NOMO-1 treated with dmso at 0.1 percent for 144 hours (cell line): ENCODE results near the gene NACC1.

Source experiments
- DNase-seq: peaks from one replicate; lab custom pipeline; 2025; ENCODE audit not compliant: unreplicated experiment; lab: John Stamatoyannopoulos, UW

NACC1 gene

DNA sequence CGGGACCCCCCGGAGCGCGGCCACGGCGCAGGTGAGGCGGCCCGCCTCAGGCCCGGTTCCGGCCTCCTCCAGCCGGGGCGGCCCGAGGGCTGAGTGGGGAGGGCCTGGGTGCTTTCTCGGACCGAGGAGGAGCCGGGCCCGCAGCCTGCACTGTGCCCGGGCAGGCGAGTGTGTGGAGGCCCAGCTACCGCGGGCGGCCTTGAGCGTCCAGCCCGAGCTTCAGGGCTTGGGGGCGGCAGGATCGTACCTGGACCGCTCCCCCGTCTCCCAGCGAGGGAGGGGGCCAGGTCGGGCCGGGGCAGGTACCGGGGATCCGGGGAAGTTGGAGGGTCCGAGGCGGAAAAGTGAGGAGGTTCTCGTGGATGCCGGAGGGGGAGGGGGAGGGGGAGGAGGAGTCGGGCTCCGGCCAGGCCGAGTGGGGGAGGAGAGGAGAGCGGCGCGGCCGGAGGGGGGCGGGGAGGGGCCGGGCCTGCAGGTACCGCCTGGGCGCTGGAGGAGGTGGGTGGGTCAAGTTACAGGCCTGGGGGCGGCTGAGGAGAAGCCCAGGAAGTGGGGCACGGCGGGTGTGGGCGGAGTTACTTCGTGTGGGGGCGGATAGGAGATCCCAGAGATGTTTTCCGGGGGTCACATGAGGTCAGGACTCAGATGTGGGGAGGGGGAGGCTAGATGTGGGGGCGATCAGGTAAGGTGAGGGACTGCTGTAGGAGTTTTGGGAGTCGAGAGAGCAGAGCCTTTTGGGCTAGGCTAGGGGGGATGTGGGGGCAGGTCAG lies 545 bp downstream of the NACC1 start:
- no peak for DNase-seq

DNA sequence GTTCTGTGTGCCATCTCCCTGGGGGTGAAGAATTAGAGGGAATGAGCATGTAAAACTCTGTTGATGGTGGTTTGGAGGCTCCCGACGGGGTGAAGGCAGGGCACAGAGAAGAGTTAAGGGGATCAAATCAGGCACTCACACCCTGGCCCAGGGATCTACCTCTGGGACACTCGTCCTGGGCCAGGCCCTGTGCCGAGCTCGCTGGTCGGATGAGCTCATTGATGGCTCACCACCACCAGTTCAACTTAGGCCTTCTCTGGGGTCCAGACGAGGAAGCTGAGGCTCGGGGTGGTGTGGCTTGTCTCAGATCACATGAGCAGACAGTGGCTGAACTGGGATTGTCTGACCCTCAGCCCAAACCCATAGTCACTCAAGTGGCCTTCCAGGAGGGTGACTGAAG lies 1.6 kb downstream of the NACC1 start:
- no peak for DNase-seq

DNA sequence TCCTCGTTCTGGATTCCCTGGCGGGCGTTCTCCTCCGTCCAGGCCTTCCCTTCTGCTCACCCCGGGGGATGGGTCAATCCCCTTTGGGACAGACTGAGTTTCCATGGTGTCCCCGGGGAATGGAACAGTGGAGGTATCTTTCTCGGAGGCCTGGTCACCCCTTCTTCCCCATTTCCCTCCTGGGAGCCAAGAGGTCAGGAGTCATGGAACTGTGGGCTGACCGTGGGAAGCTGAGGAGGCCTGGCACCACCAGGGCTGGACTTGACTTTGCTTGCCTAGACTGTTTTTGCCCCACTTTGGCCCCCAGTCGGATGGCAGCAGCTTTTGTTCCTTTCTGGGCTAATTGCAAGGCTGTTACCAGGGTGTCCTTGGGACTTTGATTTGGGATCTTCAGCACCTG lies 2.0 kb downstream of the NACC1 start:
- DNase-seq: no peak

DNA sequence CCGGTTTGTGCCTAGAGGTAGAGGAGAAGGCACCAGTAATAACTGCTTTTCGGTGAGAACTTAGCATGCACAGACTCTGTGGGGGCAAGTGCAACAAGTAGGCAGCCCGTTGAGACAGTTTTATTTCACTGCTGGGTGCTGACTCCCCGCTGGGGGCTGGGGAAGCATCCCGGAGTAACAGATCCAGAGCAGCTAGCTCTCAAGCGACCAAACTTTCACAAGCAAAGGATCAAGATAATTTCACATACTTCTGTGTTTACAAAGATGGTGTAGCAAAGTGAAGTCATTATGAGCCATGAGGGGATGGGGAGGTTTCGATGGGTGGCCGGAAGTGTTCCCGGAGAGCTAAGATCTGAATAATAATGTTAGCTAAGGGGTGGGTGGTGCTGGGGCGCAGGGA lies 2.8 kb downstream of the NACC1 start:
- no peak for DNase-seq

- no peak for DNase-seq
Observed at GRCh38 chr19:13121551-13122274, 3.6 kb downstream of the NACC1 start.

DNA sequence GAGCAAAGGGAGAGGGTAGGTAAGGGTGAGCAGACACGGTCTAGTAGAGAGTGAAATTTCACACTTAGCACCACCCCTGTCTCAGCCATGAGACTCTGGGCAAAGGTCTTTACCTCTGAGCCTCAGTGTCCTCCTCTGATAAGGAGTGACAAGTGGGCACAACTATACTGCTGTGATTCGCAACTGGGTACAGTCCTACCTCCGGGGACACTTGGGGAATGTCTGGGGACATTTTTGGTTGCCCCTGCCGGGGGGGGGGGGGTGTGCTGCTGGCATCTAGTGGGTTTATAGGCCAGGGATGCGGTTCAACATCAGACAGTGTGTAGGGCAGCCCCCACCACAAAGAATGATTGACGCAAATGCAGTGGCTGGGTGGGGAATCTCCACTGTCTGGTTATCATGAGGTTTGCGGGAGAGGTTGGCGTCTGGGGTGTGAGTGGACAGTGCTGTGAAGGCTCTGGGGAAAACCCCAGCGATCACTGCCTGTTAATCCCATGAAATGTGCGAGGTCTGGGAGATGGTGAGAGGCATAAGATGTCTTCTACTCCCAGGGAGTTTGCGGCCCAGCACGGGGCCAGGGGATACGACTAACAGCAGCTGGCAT lies 4.3 kb downstream of the NACC1 start:
- DNase-seq: no peak

GRCh38 chr19:13122980-13123957 lies 5.2 kb downstream of the NACC1 start:
- no peak for DNase-seq

GRCh38 chr19:13127051-13127450 lies 9.0 kb downstream of the NACC1 start:
- DNase-seq: no peak

- DNase-seq: no peak
Observed at GRCh38 chr19:13127811-13128575, 9.9 kb downstream of the NACC1 start.

DNA sequence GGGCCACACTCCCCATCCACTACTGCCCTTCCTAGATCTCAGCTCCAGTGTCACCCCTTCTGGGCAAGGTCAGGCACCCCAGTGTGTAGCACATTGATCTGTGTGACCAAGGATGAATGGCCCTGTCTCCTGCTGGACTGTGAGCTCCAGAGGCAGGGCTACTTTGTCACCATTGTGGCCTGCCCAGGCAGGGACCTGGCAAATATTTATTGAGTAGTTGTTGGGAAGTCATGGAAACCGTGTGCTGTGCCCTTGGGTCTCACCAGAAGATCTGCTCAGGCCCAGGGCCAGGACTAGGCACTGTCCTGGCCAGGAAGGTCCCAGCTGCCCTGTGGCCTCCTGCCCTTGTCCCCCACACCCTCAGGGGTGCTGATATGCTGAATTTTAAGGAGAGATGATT lies 10.5 kb downstream of the NACC1 start:
- DNase-seq: no peak

- no peak for DNase-seq
Observed at GRCh38 chr19:13129384-13129783, 11.3 kb downstream of the NACC1 start.

DNA sequence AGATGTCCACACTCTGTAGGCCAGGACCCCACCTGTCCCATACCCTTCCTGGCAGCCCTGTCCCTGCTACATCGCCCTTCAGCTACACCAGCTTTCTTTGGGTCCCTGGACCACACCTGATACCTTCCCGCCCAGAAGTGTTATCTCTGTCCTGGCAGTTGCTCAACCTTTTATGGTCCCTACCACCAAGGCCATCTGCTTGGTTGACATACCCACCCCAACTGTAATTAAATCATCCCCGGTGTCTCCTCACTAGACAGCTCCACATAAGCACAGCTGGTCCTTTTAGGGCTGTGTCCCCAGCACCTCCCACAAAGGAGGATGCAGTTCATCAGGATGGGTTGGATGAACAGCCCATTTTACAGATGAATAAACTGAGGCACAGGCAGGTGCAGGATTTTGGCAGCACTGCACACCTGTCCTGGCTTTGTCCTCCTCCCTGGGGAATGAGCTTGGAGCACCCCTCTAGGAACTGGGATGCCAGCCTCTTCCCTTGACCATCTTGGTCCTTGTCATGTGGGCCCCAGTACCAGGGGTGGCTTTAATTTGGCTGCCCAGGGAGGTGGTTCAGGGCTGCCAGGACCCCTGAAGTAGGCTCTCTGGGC lies 12.9 kb downstream of the NACC1 start:
- DNase-seq: no peak

- no peak for DNase-seq
Observed at GRCh38 chr19:13132471-13133180, 14.6 kb downstream of the NACC1 start.

GRCh38 chr19:13133241-13133870 lies 15.3 kb downstream of the NACC1 start:
- no peak for DNase-seq

DNA sequence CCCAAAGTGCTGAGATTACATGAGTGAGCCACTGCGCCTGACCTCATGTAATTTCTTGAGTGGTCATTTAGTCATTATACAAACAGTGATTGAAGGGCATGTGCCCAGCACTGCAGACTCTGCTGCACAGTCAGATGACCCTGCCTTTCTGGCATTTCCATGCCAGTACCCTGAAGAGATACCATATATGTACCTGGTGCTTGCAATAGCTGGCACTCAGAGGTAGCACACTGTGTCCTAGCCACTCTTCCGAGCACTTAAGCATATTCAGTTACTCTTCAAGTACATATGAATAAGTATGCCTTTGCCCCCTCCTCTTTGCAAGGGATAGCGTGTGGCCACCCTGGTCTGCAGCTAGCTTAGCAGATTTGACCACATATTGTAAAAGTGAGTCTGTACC lies 16.6 kb downstream of the NACC1 start:
- DNase-seq: no peak

DNA sequence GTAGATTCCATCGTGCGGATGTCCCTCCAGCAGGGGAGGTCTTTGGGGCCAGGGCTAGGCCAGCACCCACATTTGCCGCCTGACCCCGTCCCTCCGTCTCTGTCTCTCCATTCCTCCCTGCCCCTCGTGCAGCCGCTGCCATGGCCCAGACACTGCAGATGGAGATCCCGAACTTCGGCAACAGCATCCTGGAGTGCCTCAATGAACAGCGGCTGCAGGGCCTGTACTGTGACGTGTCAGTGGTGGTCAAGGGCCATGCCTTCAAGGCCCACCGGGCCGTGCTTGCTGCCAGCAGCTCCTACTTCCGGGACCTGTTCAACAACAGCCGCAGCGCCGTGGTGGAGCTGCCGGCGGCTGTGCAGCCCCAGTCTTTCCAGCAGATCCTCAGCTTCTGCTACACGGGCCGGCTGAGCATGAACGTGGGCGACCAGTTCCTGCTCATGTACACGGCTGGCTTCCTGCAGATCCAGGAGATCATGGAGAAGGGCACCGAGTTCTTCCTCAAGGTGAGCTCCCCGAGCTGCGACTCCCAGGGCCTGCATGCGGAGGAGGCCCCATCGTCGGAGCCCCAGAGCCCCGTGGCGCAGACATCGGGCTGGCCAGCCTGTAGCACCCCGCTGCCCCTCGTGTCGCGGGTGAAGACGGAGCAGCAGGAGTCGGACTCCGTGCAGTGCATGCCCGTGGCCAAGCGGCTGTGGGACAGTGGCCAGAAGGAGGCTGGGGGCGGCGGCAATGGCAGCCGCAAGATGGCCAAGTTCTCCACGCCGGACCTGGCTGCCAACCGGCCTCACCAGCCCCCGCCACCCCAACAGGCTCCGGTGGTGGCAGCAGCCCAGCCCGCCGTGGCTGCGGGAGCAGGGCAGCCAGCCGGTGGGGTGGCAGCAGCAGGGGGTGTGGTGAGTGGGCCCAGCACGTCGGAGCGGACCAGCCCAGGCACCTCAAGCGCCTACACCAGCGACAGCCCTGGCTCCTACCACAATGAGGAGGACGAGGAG lies 17.3 kb downstream of the NACC1 start:
- no peak for DNase-seq

DNA sequence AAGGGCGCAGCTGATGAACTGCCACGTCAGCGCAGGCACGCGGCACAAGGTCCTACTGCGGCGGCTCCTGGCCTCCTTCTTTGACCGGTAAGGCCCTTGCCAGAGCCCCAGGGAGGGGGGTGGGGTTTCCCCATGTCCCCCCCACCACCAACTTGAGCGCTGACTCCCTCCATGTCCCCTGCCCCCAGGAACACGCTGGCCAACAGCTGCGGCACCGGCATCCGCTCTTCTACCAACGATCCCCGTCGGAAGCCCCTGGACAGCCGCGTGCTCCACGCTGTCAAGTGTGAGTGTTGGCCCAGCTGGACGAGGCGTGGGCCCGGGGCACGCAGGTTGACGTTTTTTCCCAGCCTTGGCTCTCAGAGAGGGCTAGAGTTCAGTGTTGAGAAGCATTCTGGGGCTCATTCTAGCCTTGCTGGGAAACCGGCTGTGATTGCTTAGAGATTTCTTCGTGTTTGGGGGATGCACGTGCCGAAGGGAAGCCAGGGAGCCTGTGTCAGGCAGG lies 19.3 kb downstream of the NACC1 start:
- no peak for DNase-seq
